HFFc6 (cell line): ENCODE data around the gene DNAH9. TPM values are rescaled to one million over a fixed set of nuclear protein-coding genes. Genes with fewer than 3 reads are reported as not detected.

Experiments used
- DNase-seq: peaks from one replicate; pipeline ENCODE4 v3.0.0-alpha.2; 2018
- H3K27ac Mint-ChIP-seq: 2 replicates; pipeline ENCODE4 v1.8.0; 2020; ENCODE audit warnings: mild to moderate bottlenecking, mixed read lengths
- H3K27me3 Mint-ChIP-seq: 2 replicates; pipeline ENCODE4 v1.8.0; 2021; ENCODE audit warnings: mild to moderate bottlenecking, moderate library complexity, mixed read lengths; ENCODE audit not compliant: insufficient read depth
- H3K36me3 Mint-ChIP-seq: 2 replicates; pipeline ENCODE4 v1.8.0; 2021; ENCODE audit warnings: low read depth, mixed read lengths
- H3K4me1 Mint-ChIP-seq: 2 replicates; pipeline ENCODE4 v1.8.0; 2020; ENCODE audit warnings: low read depth, mixed read lengths
- H3K4me3 Mint-ChIP-seq: 2 replicates; pipeline ENCODE4 v1.8.0; 2020; ENCODE audit warnings: mild to moderate bottlenecking, moderate library complexity, mixed read lengths
- H3K9me3 Mint-ChIP-seq: 2 replicates; pipeline ENCODE4 v1.8.0; 2020; ENCODE audit warnings: mild to moderate bottlenecking, mixed read lengths
- CTCF ChIP-seq: fragments of 200-600 bp; sonication (generic); IDR thresholded peaks from 2 replicates; pipeline ENCODE4 v1.5.0; 2021; ENCODE audit warnings: antibody characterized with exemption, mild to moderate bottlenecking
- long read RNA-seq: library from polyadenylated mRNA; unstranded; transcript quantifications from one replicate; pipeline ENCODE4 v2.0.0, GENCODE V29; 2019
- total RNA-seq, 6 experiments: library from RNA; stranded (reverse); fragmentation: NEBNext Ultra II Directional; extraction: Animal tissue kit (Norgen Biotek cat#: 25700); gene quantifications; 2 replicates in 1 of 6; 3 replicates in 5 of 6; pipeline ENCODE4 v1.2.3, GENCODE V29; 2021

The DNAH9 gene
- not detected for total RNA-seq
- long read RNA-seq = 0 reads

GRCh38 chr17:11598274-11599221 lies at the start of gene DNAH9:
Gene DNAH9 (plus strand): TSS chr17:11598470. CDS start chr17:11598499, 29 bp downstream.
- H3K4me3 Mint-ChIP-seq = no peak within 1 kb of the TSS
- no peaks in the 10 kb centered on the region for H3K27me3 Mint-ChIP-seq
- TF ChIP-seq CTCF = no peak
- H3K27ac Mint-ChIP-seq = no peak within 1 kb of the TSS
- DNase-seq = no peak
- no peaks in the 10 kb centered on the region for H3K4me1 Mint-ChIP-seq
- H3K9me3 Mint-ChIP-seq = peaks cover 36% of the 10 kb centered on the region
- no peaks in the 10 kb centered on the region; the same call in 1 of the 2 replicates for H3K36me3 Mint-ChIP-seq

GRCh38 chr17:11550431-11550830 lies 47.8 kb upstream of the DNAH9 start:
- Mint-ChIP-seq H3K27me3 (no peaks in the 10 kb centered on the region; the same call in 1 of the 2 replicates), H3K27ac (no peak overlapping the region), H3K36me3 (0 out of 2 replicates have a peak, but pooled peaks cover 6% of the 10 kb centered on the region), H3K4me1 (no peaks in the 10 kb centered on the region), H3K4me3 (no peak overlapping the region), H3K9me3 (peaks cover 58% of the 10 kb centered on the region)
- TF ChIP-seq CTCF = no peak
- DNase-seq = no peak

GRCh38 chr17:11551442-11551841 lies 46.8 kb upstream of the DNAH9 start:
- H3K27ac Mint-ChIP-seq = no peak overlapping the region
- 0 out of 2 replicates have a peak, but pooled peaks cover 6% of the 10 kb centered on the region for H3K36me3 Mint-ChIP-seq
- no peaks in the 10 kb centered on the region; the same call in 1 of the 2 replicates for H3K27me3 Mint-ChIP-seq
- H3K4me1 Mint-ChIP-seq = no peaks in the 10 kb centered on the region
- no peak overlapping the region for H3K4me3 Mint-ChIP-seq
- no peak for TF ChIP-seq CTCF
- H3K9me3 Mint-ChIP-seq = peaks cover 60% of the 10 kb centered on the region
- DNase-seq = no peak

GRCh38 chr17:11553135-11553534 lies 45.1 kb upstream of the DNAH9 start:
- H3K4me3 Mint-ChIP-seq = no peak overlapping the region
- 0 out of 2 replicates have a peak, but pooled peaks cover 6% of the 10 kb centered on the region for H3K36me3 Mint-ChIP-seq
- no peaks in the 10 kb centered on the region for H3K4me1 Mint-ChIP-seq
- no peak for DNase-seq
- no peak overlapping the region for H3K27ac Mint-ChIP-seq
- H3K9me3 Mint-ChIP-seq = peaks cover 68% of the 10 kb centered on the region
- no peak for TF ChIP-seq CTCF
- no peaks in the 10 kb centered on the region; the same call in 1 of the 2 replicates for H3K27me3 Mint-ChIP-seq

GRCh38 chr17:11554042-11554441 lies 44.2 kb upstream of the DNAH9 start:
- H3K9me3 Mint-ChIP-seq = peaks cover 75% of the 10 kb centered on the region
- DNase-seq = no peak

More at GRCh38 chr17:11554042-11554441, 44.2 kb upstream of the DNAH9 start:
- TF ChIP-seq CTCF = no peak
- no peak overlapping the region for H3K4me3 Mint-ChIP-seq
- no peaks in the 10 kb centered on the region for H3K4me1 Mint-ChIP-seq
- 0 out of 2 replicates have a peak, but pooled peaks cover 6% of the 10 kb centered on the region for H3K36me3 Mint-ChIP-seq
- H3K27ac Mint-ChIP-seq = no peak overlapping the region
- H3K27me3 Mint-ChIP-seq = no peaks in the 10 kb centered on the region; the same call in 1 of the 2 replicates
